Neural cell (in vitro differentiated cells): ENCODE results near the gene OR4D11. TPM values are rescaled to one million over a fixed set of nuclear protein-coding genes. Genes with fewer than 3 reads are reported as not detected.
"Not testable (repeated sequence)": the region's sequence is repeated elsewhere in the genome, so short reads cannot be mapped to it uniquely, and the experiment has no call there.

ENCODE experiments used
- H2AFZ ChIP-seq: fragments of 200-600, 300-800 bp; sonication (generic), shearing (Covaris generic); 2 replicates; pipeline ENCODE4 v1.6.0; 2014; ENCODE audit warnings: low read depth, mild to moderate bottlenecking, antibody characterized with exemption, low read length, moderate library complexity
- H3F3A ChIP-seq: fragments of 200-600 bp; shearing (Covaris generic); 2 replicates; pipeline ENCODE4 v1.6.1; 2016; ENCODE audit warnings: mild to moderate bottlenecking, moderate library complexity, mixed read lengths, antibody characterized with exemption, low read length; ENCODE audit not compliant: insufficient read depth, poor library complexity, severe bottlenecking
- H3K27ac ChIP-seq: fragments of 200-600, 300-800 bp; sonication (generic), shearing (Covaris generic); 2 replicates; pipeline ENCODE4 v1.5.1; 2014; ENCODE audit warnings: mild to moderate bottlenecking, low read length, moderate library complexity
- H3K27me3 ChIP-seq: fragments of 300-800, 200-600 bp; sonication (generic), shearing (Covaris generic); 2 replicates; pipeline ENCODE4 v1.6.0; 2014; ENCODE audit warnings: mild to moderate bottlenecking, low read depth, low read length, moderate library complexity; ENCODE audit not compliant: insufficient read depth
- H3K36me3 ChIP-seq: fragments of 300-800, 200-600 bp; sonication (generic), shearing (Covaris generic); 2 replicates; pipeline ENCODE4 v1.5.1; 2014; ENCODE audit warnings: mild to moderate bottlenecking, antibody characterized with exemption, low read length, moderate library complexity; ENCODE audit not compliant: insufficient read depth
- H3K4me2 ChIP-seq: fragments of 300-800, 200-600 bp; sonication (generic), shearing (Covaris generic); 2 replicates; pipeline ENCODE4 v1.6.0; 2014; ENCODE audit warnings: mild to moderate bottlenecking, low read length
- H3K4me3 ChIP-seq: fragments of 300-800, 200-600 bp; sonication (generic), shearing (Covaris generic); 2 replicates; pipeline ENCODE4 v1.5.1; 2014; ENCODE audit warnings: mild to moderate bottlenecking, low read length, moderate library complexity
- H3K79me2 ChIP-seq: fragments of 200-600 bp; shearing (Covaris generic); replicated peaks from 2 replicates; pipeline ENCODE4 v1.6.0; 2014; ENCODE audit warnings: mild to moderate bottlenecking, low read length, moderate library complexity; ENCODE audit not compliant: insufficient read depth
- H3K9ac ChIP-seq: fragments of 300-800, 200-600 bp; sonication (generic), shearing (Covaris generic); 2 replicates; pipeline ENCODE4 v1.6.1; 2016; ENCODE audit warnings: mild to moderate bottlenecking, low read length, mixed read lengths
- H3K9me2 ChIP-seq: fragments of 200-600 bp; shearing (Covaris generic); 2 replicates; pipeline ENCODE4 v1.6.1; 2016; ENCODE audit warnings: mild to moderate bottlenecking, low read length, mixed read lengths; ENCODE audit not compliant: insufficient read depth
- H3K9me3 ChIP-seq: fragments of 200-600, 300-800 bp; sonication (generic), shearing (Covaris generic); 2 replicates; pipeline ENCODE4 v1.6.1; 2016; ENCODE audit warnings: mild to moderate bottlenecking, mixed run types, low read length, moderate library complexity, mixed read lengths
- H4K20me1 ChIP-seq: fragments of 200-600 bp; shearing (Covaris generic); 2 replicates; pipeline ENCODE4 v1.6.1; 2016; ENCODE audit warnings: mild to moderate bottlenecking, mixed run types; ENCODE audit not compliant: insufficient read depth
- CTCF ChIP-seq: fragments of 450-650 bp; IDR thresholded peaks from 2 replicates; pipeline ENCODE4 v1.5.1; 2014; ENCODE audit warnings: antibody characterized with exemption, mild to moderate bottlenecking, moderate library complexity; ENCODE audit not compliant: poor library complexity, severe bottlenecking
- EP300 ChIP-seq: fragments of 450-650 bp; conservative IDR thresholded peaks from 2 replicates; pipeline ENCODE4 v1.6.1; 2014; ENCODE audit warnings: antibody characterized with exemption, mild to moderate bottlenecking, moderate library complexity; ENCODE audit not compliant: poor library complexity, severe bottlenecking
- EZH2 ChIP-seq: fragments of 200-600, 300-800 bp; shearing (Covaris generic), sonication (generic); IDR thresholded peaks from 2 replicates; pipeline ENCODE4 v1.6.1; 2014; ENCODE audit warnings: antibody characterized with exemption, low read length, borderline replicate concordance, mild to moderate bottlenecking; ENCODE audit not compliant: insufficient read depth, poor library complexity, severe bottlenecking
- MXI1 ChIP-seq: fragments of 450-650 bp; conservative IDR thresholded peaks from 2 replicates; pipeline ENCODE4 v1.6.1; 2014; ENCODE audit warnings: antibody characterized with exemption, mild to moderate bottlenecking; ENCODE audit not compliant: poor library complexity, severe bottlenecking
- POLR2AphosphoS5 ChIP-seq: IDR thresholded peaks from 2 replicates; pipeline ENCODE4 v1.6.1; 2012
- RAD21 ChIP-seq: fragments of 450-650 bp; conservative IDR thresholded peaks from 2 replicates; pipeline ENCODE4 v1.6.1; 2014; ENCODE audit warnings: antibody characterized with exemption, mild to moderate bottlenecking, moderate library complexity
- REST ChIP-seq: IDR thresholded peaks from 2 replicates; pipeline ENCODE4 v1.6.1; 2012; ENCODE audit warnings: borderline replicate concordance
- SMC3 ChIP-seq: fragments of 450-650 bp; conservative IDR thresholded peaks from 2 replicates; pipeline ENCODE4 v1.6.1; 2014; ENCODE audit warnings: antibody characterized with exemption, mild to moderate bottlenecking, moderate library complexity; ENCODE audit not compliant: poor library complexity
- TAF1 ChIP-seq: IDR thresholded peaks from 2 replicates; pipeline ENCODE4 v1.6.1; 2012; ENCODE audit warnings: low read depth
- polyA plus RNA-seq: library from polyadenylated mRNA; depleted of rRNA; stranded (reverse); fragments of >200 nt; gene quantifications from 2 replicates; pipeline ENCODE4 v1.2.3, GENCODE V29; 2014

OR4D11 gene
- polyA plus RNA-seq, 1 donor from 2014 or later = not detected

GRCh38 chr11:59510941-59511589 is 7.7 kb downstream of the OR4D11 start, which contains the start of gene OR4D9:
Gene OR4D9 (plus strand): TSS chr11:59511539. CDS start chr11:59514913, 3,374 bp downstream.
- H3K27ac ChIP-seq = no peak within 1 kb of the TSS
- no peaks in the 10 kb centered on the region for H3K9me2 ChIP-seq
- H3K79me2 ChIP-seq = no peaks in the 10 kb centered on the region
- no peaks in the 10 kb centered on the region for H3K27me3 ChIP-seq
- no peaks in the 10 kb centered on the region for H3K36me3 ChIP-seq
- H3K9me3 ChIP-seq = no peaks in the 10 kb centered on the region
- TF ChIP-seq CTCF (no peak), POLR2AphosphoS5 (no peak), SMC3 (no peak), RAD21 (no peak), EZH2 (no peak), EP300 (no peak), REST (no peak), MXI1 (no peak), TAF1 (no peak)
- H4K20me1 ChIP-seq = no peaks in the 10 kb centered on the region
- no peaks in the 10 kb centered on the region for H3F3A ChIP-seq
- no peak within 1 kb of the TSS for H3K4me3 ChIP-seq
- H3K4me2 ChIP-seq = no peak within 1 kb of the TSS
- H2AFZ ChIP-seq = no peak within 1 kb of the TSS
- H3K9ac ChIP-seq = no peak within 1 kb of the TSS

- H2AFZ ChIP-seq = no peak overlapping the region
- H3K27me3 ChIP-seq = no peaks in the 10 kb centered on the region
- H3K79me2 ChIP-seq = no peaks in the 10 kb centered on the region
- no peaks in the 10 kb centered on the region for H4K20me1 ChIP-seq
- TF ChIP-seq SMC3 (no peak), MXI1 (no peak), POLR2AphosphoS5 (no peak), REST (no peak), RAD21 (no peak), CTCF (no peak), TAF1 (no peak), EZH2 (no peak), EP300 (no peak)
- H3K9me3 ChIP-seq = no peaks in the 10 kb centered on the region
- H3K4me3 ChIP-seq = no peak overlapping the region
- no peaks in the 10 kb centered on the region for H3K9me2 ChIP-seq
- H3K36me3 ChIP-seq = no peaks in the 10 kb centered on the region
- no peaks in the 10 kb centered on the region for H3F3A ChIP-seq
- no peak overlapping the region for H3K9ac ChIP-seq
- H3K27ac ChIP-seq = no peak overlapping the region
- H3K4me2 ChIP-seq = no peak overlapping the region
Observed at GRCh38 chr11:59511675-59512074, 8.3 kb downstream of the OR4D11 start.

- not testable (repeated sequence) for H3K27ac ChIP-seq, H3K27me3 ChIP-seq
Observed at GRCh38 chr11:59520139-59520538, 16.8 kb downstream of the OR4D11 start.

More at GRCh38 chr11:59520139-59520538, 16.8 kb downstream of the OR4D11 start:
- not testable (repeated sequence) for H3K9me2 ChIP-seq, H3K9ac ChIP-seq, H3F3A ChIP-seq, H3K4me3 ChIP-seq, H3K79me2 ChIP-seq, H3K36me3 ChIP-seq, H2AFZ ChIP-seq, H3K4me2 ChIP-seq, H4K20me1 ChIP-seq, H3K9me3 ChIP-seq
